SK-N-SH treated with all-trans-retinoic acid at 6 μM for 48 hours (cell line): Measurements from ENCODE around the gene ALG12.

Experiments used
- ATAC-seq: fragments of 200-7000 bp; cut with Tn5 transposase; 3 replicates; pipeline ENCODE4 v1.9.1; 2020; ENCODE audit warnings: mild to moderate bottlenecking, moderate library complexity
- ARNTL ChIP-seq: fragments of 450-650 bp; formaldehyde crosslinking; IDR thresholded peaks from 2 replicates; pipeline ENCODE4 v1.5.0; 2020; ENCODE audit warnings: low read depth, mild to moderate bottlenecking, moderate library complexity, borderline replicate concordance
- BACH2 ChIP-seq: fragments of 250-450 bp; sonication (Bioruptor Pico); IDR thresholded peaks from 2 replicates; pipeline ENCODE4 v1.9.0; 2021; ENCODE audit warnings: mild to moderate bottlenecking, borderline replicate concordance
- CSDC2 ChIP-seq: fragments of 250-450 bp; sonication (Bioruptor Pico); IDR thresholded peaks from 2 replicates; pipeline ENCODE4 v1.5.0; 2020; ENCODE audit warnings: mild to moderate bottlenecking, moderate library complexity
- ESRRG ChIP-seq: fragments of 250-450 bp; sonication (Bioruptor Pico); IDR thresholded peaks from 2 replicates; pipeline ENCODE4 v1.6.1; 2021; ENCODE audit warnings: mild to moderate bottlenecking
- GLIS3 ChIP-seq: fragments of 250-450 bp; sonication (Bioruptor Pico); IDR thresholded peaks from 2 replicates; pipeline ENCODE4 v1.5.0; 2020; ENCODE audit warnings: mild to moderate bottlenecking, moderate library complexity
- ISL1 ChIP-seq: fragments of 250-450 bp; sonication (Bioruptor Pico); IDR thresholded peaks from 2 replicates; pipeline ENCODE4 v2.1.2; 2022; ENCODE audit warnings: mild to moderate bottlenecking, moderate library complexity
- OSR1 ChIP-seq: fragments of 250-450 bp; sonication (Bioruptor Pico); IDR thresholded peaks from 2 replicates; pipeline ENCODE4 v1.8.0; 2022; ENCODE audit warnings: moderate library complexity, mild to moderate bottlenecking, inconsistent platforms
- PPARA ChIP-seq: fragments of 250-450 bp; sonication (Bioruptor Pico); IDR thresholded peaks from 2 replicates; pipeline ENCODE4 v1.5.0; 2020; ENCODE audit warnings: mild to moderate bottlenecking, borderline replicate concordance
- RARB ChIP-seq: fragments of 250-450 bp; sonication (Bioruptor Pico); IDR thresholded peaks from 2 replicates; pipeline ENCODE4 v1.8.0; 2021; ENCODE audit warnings: mild to moderate bottlenecking, moderate library complexity
- SNAI2 ChIP-seq: fragments of 250-450 bp; sonication (Bioruptor Pico); IDR thresholded peaks from 2 replicates; pipeline ENCODE4 v1.5.0; 2020; ENCODE audit warnings: mild to moderate bottlenecking, moderate library complexity
- TCF4 ChIP-seq: fragments of 250-450 bp; sonication (Bioruptor Pico); IDR thresholded peaks from 2 replicates; pipeline ENCODE4 v1.8.0; 2021; ENCODE audit warnings: mild to moderate bottlenecking, moderate library complexity, borderline replicate concordance
- TOX ChIP-seq: fragments of 250-450 bp; sonication (Bioruptor Pico); IDR thresholded peaks from 2 replicates; pipeline ENCODE4 v1.8.0; 2021; ENCODE audit warnings: mild to moderate bottlenecking, moderate library complexity, borderline replicate concordance
- ZFP3 ChIP-seq: fragments of 250-450 bp; sonication (Bioruptor Pico); IDR thresholded peaks from 2 replicates; pipeline ENCODE4 v1.5.0; 2020; ENCODE audit warnings: mild to moderate bottlenecking, moderate library complexity
- ZFP30 ChIP-seq: fragments of 450-650 bp; formaldehyde crosslinking; IDR thresholded peaks from 2 replicates; pipeline ENCODE4 v1.5.0; 2022; ENCODE audit warnings: mild to moderate bottlenecking, moderate library complexity
- ZNF565 ChIP-seq: fragments of 450-650 bp; formaldehyde crosslinking; conservative IDR thresholded peaks from 2 replicates; pipeline ENCODE4 v1.5.0; 2020; ENCODE audit warnings: low read depth, mild to moderate bottlenecking, moderate library complexity
- ZNF70 ChIP-seq: fragments of 450-650 bp; formaldehyde crosslinking; IDR thresholded peaks from 2 replicates; pipeline ENCODE4 v1.5.0; 2020; ENCODE audit warnings: mild to moderate bottlenecking, moderate library complexity
- TF ChIP-seq, protein P1 (sequence below): fragments of 250-450 bp; sonication (Bioruptor Pico); IDR thresholded peaks from 2 replicates; pipeline ENCODE4 v1.5.0; 2020; ENCODE audit warnings: mild to moderate bottlenecking, moderate library complexity
- TF ChIP-seq, protein P2 (sequence below): fragments of 250-450 bp; sonication (Bioruptor Pico); IDR thresholded peaks from 2 replicates; pipeline ENCODE4 v1.5.1; 2021; ENCODE audit warnings: mild to moderate bottlenecking, moderate library complexity
- TF ChIP-seq, protein P3 (sequence below): fragments of 250-450 bp; sonication (Bioruptor Pico); IDR thresholded peaks from 2 replicates; pipeline ENCODE4 v1.8.0; 2020; ENCODE audit warnings: mild to moderate bottlenecking, moderate library complexity, borderline replicate concordance

The ALG12 gene

DNA sequence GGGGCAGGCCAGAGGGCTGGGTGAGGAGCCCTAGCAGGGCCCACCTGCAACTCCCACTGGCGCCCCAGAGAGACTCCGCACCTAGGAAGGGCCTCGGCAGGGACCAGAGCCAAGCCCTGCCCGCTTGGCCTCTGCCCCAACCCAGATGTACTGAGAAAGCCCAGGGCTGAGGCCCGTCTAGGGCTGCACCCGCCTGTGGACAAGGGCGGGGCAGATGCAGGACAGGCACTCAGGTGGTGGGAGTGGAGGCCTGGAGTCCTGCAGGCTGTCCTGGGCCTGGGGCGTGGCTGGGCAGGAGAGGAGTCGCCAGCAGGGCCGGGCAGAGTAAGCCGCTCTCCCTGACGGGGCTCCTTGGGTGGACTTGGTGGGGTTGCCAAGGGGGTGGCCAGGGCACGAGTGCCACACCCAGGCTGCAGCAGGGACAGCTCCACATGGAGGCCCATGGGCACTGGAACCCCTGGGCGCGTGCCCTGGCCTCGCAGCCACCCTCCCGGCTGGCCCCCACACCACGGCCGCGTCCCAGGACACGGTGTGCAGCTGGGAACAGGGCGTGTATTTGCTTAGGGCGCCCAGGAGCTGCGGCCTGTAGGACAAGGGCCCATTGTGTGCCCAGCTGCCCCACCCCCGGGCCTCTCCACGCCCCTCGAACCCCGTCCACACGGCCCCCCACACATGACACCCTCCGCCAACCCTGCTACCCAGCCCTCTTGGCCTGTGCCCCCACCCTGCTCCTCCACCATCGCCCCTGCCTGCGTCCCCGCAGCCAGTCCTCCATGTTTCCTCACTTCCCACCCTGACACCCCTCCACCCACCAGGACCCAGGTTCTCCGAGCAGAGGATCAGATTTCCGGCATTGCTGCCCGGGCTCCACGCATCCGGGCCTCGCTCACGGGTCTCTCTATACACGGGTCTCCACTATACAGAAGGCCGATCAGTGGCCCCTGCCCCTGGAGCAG is 31.0 kb upstream of the ALG12 start:
- ATAC-seq: no peak
- TF ChIP-seq ARNTL (CRISPR knock-in tag): no peak
- no peak for TF ChIP-seq ZNF565 (CRISPR knock-in tag)
- no peak for TF ChIP-seq CSDC2 (CRISPR knock-in tag)
- no peak for TF ChIP-seq BACH2 (CRISPR knock-in tag)
- TF ChIP-seq GLIS3 (CRISPR knock-in tag): no peak

DNA sequence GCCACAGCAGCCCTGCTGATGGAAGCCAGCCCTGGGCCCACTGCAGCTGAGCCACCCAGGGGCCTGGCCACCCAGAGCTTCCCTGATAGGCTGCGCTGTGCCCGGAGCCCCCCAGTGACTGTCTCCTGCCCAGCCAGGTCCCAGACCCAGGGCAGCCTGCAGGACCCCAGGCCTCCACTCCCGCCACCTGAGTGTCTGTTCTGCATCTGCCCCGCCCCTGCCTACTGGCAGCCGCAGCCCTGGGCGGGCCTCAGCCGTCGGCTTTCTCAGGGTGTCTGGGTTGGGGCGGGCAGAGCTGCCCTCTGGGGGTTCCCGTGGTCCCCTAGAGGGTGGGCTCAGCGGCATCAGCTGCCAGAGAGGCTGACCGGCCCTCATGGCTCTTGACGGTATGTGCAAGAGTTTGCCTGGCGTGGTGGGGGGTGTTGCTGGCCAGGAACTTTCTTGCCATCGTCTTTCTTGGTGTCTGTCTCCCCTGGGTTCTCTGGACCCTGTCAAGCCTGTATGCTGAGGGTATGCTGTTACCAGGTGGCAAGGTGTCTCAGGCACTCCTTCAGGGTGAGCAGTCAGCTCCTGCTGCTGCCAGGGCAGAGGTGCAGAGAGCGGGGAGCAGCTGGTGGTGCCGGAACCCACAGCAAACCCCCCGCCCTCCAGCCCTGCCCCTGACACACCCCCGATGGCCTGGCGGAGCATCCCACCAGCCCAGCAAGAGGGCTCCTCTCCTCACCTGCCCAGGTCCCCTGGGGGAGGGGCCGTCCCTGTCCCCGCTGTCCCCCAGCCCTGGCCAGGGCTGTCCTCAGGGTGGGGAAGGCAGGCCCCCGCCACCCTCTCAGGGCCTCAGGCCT is 30.1 kb upstream of the ALG12 start:
- no peak for TF ChIP-seq ZNF565 (CRISPR knock-in tag)
- no peak for TF ChIP-seq ARNTL (CRISPR knock-in tag)
- TF ChIP-seq, protein P1, sequence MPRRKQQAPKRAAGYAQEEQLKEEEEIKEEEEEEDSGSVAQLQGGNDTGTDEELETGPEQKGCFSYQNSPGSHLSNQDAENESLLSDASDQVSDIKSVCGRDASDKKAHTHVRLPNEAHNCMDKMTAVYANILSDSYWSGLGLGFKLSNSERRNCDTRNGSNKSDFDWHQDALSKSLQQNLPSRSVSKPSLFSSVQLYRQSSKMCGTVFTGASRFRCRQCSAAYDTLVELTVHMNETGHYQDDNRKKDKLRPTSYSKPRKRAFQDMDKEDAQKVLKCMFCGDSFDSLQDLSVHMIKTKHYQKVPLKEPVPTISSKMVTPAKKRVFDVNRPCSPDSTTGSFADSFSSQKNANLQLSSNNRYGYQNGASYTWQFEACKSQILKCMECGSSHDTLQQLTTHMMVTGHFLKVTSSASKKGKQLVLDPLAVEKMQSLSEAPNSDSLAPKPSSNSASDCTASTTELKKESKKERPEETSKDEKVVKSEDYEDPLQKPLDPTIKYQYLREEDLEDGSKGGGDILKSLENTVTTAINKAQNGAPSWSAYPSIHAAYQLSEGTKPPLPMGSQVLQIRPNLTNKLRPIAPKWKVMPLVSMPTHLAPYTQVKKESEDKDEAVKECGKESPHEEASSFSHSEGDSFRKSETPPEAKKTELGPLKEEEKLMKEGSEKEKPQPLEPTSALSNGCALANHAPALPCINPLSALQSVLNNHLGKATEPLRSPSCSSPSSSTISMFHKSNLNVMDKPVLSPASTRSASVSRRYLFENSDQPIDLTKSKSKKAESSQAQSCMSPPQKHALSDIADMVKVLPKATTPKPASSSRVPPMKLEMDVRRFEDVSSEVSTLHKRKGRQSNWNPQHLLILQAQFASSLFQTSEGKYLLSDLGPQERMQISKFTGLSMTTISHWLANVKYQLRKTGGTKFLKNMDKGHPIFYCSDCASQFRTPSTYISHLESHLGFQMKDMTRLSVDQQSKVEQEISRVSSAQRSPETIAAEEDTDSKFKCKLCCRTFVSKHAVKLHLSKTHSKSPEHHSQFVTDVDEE: no peak
- no peak for TF ChIP-seq ESRRG (CRISPR knock-in tag)
- no peak for TF ChIP-seq GLIS3 (CRISPR knock-in tag)
- TF ChIP-seq, protein P2, sequence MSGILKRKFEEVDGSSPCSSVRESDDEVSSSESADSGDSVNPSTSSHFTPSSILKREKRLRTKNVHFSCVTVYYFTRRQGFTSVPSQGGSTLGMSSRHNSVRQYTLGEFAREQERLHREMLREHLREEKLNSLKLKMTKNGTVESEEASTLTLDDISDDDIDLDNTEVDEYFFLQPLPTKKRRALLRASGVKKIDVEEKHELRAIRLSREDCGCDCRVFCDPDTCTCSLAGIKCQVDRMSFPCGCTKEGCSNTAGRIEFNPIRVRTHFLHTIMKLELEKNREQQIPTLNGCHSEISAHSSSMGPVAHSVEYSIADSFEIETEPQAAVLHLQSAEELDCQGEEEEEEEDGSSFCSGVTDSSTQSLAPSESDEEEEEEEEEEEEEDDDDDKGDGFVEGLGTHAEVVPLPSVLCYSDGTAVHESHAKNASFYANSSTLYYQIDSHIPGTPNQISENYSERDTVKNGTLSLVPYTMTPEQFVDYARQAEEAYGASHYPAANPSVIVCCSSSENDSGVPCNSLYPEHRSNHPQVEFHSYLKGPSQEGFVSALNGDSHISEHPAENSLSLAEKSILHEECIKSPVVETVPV: no peak
- no peak for TF ChIP-seq BACH2 (CRISPR knock-in tag)
- no peak for TF ChIP-seq ZNF70 (CRISPR knock-in tag)
- TF ChIP-seq OSR1 (CRISPR knock-in tag): no peak
- TF ChIP-seq, protein P3, sequence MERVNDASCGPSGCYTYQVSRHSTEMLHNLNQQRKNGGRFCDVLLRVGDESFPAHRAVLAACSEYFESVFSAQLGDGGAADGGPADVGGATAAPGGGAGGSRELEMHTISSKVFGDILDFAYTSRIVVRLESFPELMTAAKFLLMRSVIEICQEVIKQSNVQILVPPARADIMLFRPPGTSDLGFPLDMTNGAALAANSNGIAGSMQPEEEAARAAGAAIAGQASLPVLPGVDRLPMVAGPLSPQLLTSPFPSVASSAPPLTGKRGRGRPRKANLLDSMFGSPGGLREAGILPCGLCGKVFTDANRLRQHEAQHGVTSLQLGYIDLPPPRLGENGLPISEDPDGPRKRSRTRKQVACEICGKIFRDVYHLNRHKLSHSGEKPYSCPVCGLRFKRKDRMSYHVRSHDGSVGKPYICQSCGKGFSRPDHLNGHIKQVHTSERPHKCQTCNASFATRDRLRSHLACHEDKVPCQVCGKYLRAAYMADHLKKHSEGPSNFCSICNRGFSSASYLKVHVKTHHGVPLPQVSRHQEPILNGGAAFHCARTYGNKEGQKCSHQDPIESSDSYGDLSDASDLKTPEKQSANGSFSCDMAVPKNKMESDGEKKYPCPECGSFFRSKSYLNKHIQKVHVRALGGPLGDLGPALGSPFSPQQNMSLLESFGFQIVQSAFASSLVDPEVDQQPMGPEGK (CRISPR knock-in tag): no peak
- no peak for TF ChIP-seq TCF4 (CRISPR knock-in tag)
- TF ChIP-seq PPARA (CRISPR knock-in tag): no peak
- no peak for TF ChIP-seq CSDC2 (CRISPR knock-in tag)
- TF ChIP-seq RARB (CRISPR knock-in tag): no peak
- TF ChIP-seq TOX (CRISPR knock-in tag): no peak
- no peak for TF ChIP-seq ZFP30 (CRISPR knock-in tag)
- TF ChIP-seq ISL1 (CRISPR knock-in tag): no peak
- no peak for ATAC-seq

DNA sequence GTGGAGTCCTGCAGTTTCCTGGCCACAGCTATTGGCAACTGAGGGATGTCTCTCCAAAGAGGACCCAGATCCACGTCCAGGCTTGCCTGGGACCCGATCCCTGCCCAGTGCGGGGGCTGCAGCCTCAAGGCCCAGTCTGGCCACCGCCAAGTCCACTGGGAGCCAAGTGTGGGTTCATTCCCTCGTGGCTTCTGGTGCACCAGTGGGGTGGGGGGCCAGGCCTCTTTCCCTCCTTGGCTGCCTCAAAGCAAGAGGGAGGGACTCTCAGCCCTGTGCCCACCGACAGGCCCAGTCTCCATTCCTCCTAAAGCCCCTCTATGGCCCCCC is 29.0 kb upstream of the ALG12 start:
- no peak for ATAC-seq
- TF ChIP-seq SNAI2 (CRISPR knock-in tag): no peak
- TF ChIP-seq ZFP3 (CRISPR knock-in tag): no peak
- no peak for TF ChIP-seq ZNF565 (CRISPR knock-in tag)
- TF ChIP-seq ZNF70 (CRISPR knock-in tag): no peak
- TF ChIP-seq TOX (CRISPR knock-in tag): no peak
- no peak for TF ChIP-seq RARB (CRISPR knock-in tag)
- TF ChIP-seq ESRRG (CRISPR knock-in tag): no peak
- TF ChIP-seq, all 23 proteins: peak for 0
